IPS DF 6.9 (cell line): Measurements from ENCODE around the gene YOD1.
"Not testable (repeated sequence)": the region's sequence is repeated elsewhere in the genome, so short reads cannot be mapped to it uniquely, and the experiment has no call there.

ENCODE experiments used
- DNase-seq: peaks from one replicate; pipeline ENCODE4 v3.0.0-alpha.2; 2013; ENCODE audit warnings: low read depth, low spot score
- H3K27ac ChIP-seq: one replicate; pipeline ENCODE4 v1.5.1; 2013; ENCODE audit warnings: low read length, control low read depth
- H3K27me3 ChIP-seq: 2 replicates; pipeline ENCODE4 v1.6.1; 2013; ENCODE audit warnings: mild to moderate bottlenecking, low read length; ENCODE audit not compliant: control insufficient read depth, insufficient read depth
- H3K36me3 ChIP-seq: 2 replicates; pipeline ENCODE4 v1.6.1; 2013; ENCODE audit warnings: low read length; ENCODE audit not compliant: control insufficient read depth, insufficient read depth
- H3K4me1 ChIP-seq: 2 replicates; pipeline ENCODE4 v1.6.1; 2013; ENCODE audit warnings: low read length; ENCODE audit not compliant: control insufficient read depth, insufficient read depth
- H3K4me3 ChIP-seq: 2 replicates; pipeline ENCODE4 v1.5.1; 2013; ENCODE audit warnings: mild to moderate bottlenecking, low read length
- H3K9me3 ChIP-seq: 2 replicates; pipeline ENCODE4 v1.6.1; 2013; ENCODE audit warnings: low read length, inconsistent platforms; ENCODE audit not compliant: control insufficient read depth, insufficient read depth
- WGBS: extraction: QIAGEN DNeasy Blood & Tissue Kit; methylation state at CpG from one replicate; pipeline ENCODE4 v1.1.7; 2013; ENCODE audit warnings: mixed read lengths, missing lambda C conversion rate; ENCODE audit not compliant: insufficient read length, insufficient coverage; 5-methylcytosine and 5-hydroxymethylcytosine counted together

YOD1 gene

GRCh38 chr1:207049514-207049913, 1.5 kb downstream of the YOD1 start:
- H3K4me1 ChIP-seq = no peaks in the 10 kb centered on the region
- H3K4me3 ChIP-seq = no peak overlapping the region
- no peaks in the 10 kb centered on the region for H3K27me3 ChIP-seq
- H3K9me3 ChIP-seq = no peaks in the 10 kb centered on the region
- H3K27ac ChIP-seq = no peak overlapping the region
- no peak for DNase-seq
- no CpG with 5 or more reads among the region's 8 CpGs for WGBS
- H3K36me3 ChIP-seq = peaks cover 10% of the 10 kb centered on the region; the same call in 1 of the 2 replicates

DNA sequence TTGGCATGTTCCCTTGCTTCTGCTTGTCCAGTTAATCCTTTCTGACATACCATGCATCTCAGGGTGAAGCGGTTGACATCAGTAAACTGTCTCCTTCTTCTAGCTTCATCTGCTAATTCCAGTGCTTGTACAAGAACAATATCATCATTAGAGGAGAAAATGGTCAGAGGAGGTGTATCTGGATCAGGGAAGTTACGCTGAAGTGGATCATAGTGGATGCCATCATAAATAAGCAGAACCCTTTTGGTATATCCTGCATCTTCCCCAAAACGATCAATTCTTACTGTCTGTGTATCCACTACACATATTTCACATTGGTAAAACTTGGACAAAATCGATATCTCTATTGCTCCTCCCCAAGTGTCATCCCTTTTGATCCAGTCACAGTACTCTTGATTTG, 2.0 kb downstream of the YOD1 start:
- H3K27me3 ChIP-seq = no peaks in the 10 kb centered on the region
- no peaks in the 10 kb centered on the region for H3K9me3 ChIP-seq
- no CpG with 5 or more reads among the region's 4 CpGs for WGBS
- H3K36me3 ChIP-seq = peaks cover 10% of the 10 kb centered on the region; the same call in 1 of the 2 replicates
- H3K27ac ChIP-seq = no peak overlapping the region
- no peak for DNase-seq
- H3K4me3 ChIP-seq = no peak overlapping the region
- H3K4me1 ChIP-seq = no peaks in the 10 kb centered on the region

- no peak for DNase-seq
- Histone ChIP-seq H3K27me3 (no peaks in the 10 kb centered on the region), H3K4me3 (no peak overlapping the region), H3K9me3 (no peaks in the 10 kb centered on the region), H3K4me1 (no peaks in the 10 kb centered on the region), H3K36me3 (peaks cover 10% of the 10 kb centered on the region; the same call in 1 of the 2 replicates), H3K27ac (no peak overlapping the region)
- no CpG with 5 or more reads among the region's 6 CpGs for WGBS
Observed at GRCh38 chr1:207048041-207048440, 3.0 kb downstream of the YOD1 start.

DNA sequence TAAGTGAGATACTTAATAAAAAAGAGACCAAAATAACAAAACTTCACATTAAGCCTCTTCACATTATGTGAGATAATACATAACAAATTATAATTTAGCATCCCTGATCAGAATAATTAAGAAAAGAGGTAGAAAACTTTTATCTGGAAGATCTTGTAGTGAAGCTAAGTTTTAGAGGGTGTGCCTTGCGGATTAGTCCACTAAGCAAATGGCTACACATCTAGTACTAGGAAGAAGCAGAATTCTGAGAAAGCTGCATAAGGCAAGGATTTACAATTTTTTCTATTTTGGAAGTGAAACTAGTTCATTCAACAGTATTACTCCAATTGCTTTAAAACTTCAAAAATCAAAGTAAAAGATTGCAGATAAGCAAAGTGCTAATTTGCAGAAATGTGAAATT, 3.5 kb downstream of the YOD1 start:
- no peak for DNase-seq
- WGBS = no CpG with 5 or more reads among the region's 1 CpG
- Histone ChIP-seq H3K9me3 (no peaks in the 10 kb centered on the region), H3K27me3 (no peaks in the 10 kb centered on the region), H3K27ac (no peak overlapping the region), H3K4me1 (no peaks in the 10 kb centered on the region), H3K4me3 (no peak overlapping the region), H3K36me3 (peaks cover 10% of the 10 kb centered on the region; the same call in 1 of the 2 replicates)

DNA sequence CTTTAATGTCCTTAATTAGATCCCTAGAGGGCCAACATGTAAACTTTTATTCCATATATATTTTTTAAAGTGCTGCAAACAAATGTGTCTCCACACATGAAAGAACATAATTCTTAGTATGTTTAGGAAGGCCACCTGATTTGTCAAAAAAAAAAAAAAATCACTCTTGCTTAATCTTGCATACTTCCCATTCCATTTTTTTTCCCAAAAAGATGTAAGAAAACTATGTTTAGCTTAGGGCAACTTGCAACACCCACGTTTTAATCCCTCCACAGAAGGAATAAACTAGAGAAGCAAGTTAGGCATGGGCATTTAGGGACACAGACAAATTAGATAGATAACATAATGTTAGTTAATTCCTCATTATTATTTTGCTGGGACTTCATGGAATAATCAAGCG, 5.6 kb downstream of the YOD1 start:
- no peaks in the 10 kb centered on the region for H3K9me3 ChIP-seq
- H3K4me3 ChIP-seq = no peak overlapping the region
- no CpG with 5 or more reads among the region's 2 CpGs for WGBS
- H3K27me3 ChIP-seq = no peaks in the 10 kb centered on the region
- H3K27ac ChIP-seq = no peak overlapping the region
- no peak for DNase-seq
- no peaks in the 10 kb centered on the region for H3K4me1 ChIP-seq
- H3K36me3 ChIP-seq = peaks cover 10% of the 10 kb centered on the region; the same call in 1 of the 2 replicates

GRCh38 chr1:207041397-207041796, 9.6 kb downstream of the YOD1 start:
- not testable (repeated sequence) for H3K4me1 ChIP-seq, DNase-seq, H3K4me3 ChIP-seq, H3K36me3 ChIP-seq, H3K27ac ChIP-seq, H3K9me3 ChIP-seq, H3K27me3 ChIP-seq
- WGBS = no CpG with 5 or more reads among the region's 2 CpGs

DNA sequence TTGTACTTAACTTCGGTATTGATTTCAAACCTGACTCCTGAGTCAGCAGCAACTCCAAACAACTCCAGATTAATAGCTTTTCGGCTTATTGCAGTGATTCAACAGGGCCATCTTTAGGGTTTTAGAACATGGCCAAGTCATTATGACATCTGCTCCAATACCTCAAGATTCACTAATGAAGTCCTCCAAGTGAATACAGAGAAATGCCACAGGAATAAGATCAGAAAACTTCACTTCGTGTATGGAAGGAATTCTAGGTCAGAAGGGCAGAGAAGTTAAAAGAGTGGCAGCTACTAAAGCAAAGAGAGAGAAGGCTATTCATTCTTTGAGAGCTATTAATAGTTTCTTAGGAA, 10.9 kb downstream of the YOD1 start:
- WGBS = no CpG with 5 or more reads among the region's 3 CpGs

DNA sequence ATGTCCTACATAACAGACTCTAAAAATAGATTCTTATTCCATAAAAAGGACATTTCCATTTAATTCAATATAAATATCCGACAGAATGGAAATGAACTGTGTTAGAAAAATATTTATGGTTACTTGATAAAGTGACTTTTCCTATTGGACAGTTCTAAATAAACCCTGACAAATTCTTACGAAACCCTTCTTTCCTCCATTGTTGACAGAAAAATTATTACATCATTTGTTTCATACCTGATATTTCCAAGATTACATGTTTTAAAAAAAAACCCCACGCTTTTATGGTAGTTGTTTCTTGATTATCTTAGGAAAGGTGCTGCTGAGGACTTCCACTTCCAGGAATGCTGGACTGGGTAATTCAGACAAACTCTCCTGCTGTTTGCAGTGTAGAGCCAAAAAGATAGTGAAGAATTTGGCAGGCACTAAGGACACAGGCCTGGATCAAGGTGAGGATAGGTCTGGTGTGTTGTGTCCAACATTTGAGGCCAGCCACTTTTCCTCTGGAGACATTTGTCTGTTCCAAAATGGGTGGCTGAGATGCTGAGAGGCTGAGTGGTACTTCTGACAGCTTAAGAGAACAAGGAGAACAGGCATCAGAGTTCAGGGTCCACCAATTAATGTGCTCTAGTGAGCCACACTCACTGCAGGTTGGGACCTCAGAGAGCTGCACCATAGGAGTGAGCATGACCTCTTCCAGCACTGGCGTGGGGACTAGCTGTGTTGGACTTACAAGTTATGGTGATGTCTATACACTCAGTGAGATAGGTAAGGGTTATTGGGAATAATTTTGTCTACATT, 11.4 kb downstream of the YOD1 start:
- H3K27ac ChIP-seq = no peak overlapping the region
- WGBS = no CpG with 5 or more reads among the region's 4 CpGs

More for the DNA sequence above, 10.9 kb downstream of the YOD1 start:
- no peaks in the 10 kb centered on the region for H3K36me3 ChIP-seq
- H3K27ac ChIP-seq = no peak overlapping the region
- H3K27me3 ChIP-seq = no peaks in the 10 kb centered on the region
- no peaks in the 10 kb centered on the region for H3K4me1 ChIP-seq
- H3K9me3 ChIP-seq = no peaks in the 10 kb centered on the region
- no peak overlapping the region for H3K4me3 ChIP-seq
- DNase-seq = no peak

DNA sequence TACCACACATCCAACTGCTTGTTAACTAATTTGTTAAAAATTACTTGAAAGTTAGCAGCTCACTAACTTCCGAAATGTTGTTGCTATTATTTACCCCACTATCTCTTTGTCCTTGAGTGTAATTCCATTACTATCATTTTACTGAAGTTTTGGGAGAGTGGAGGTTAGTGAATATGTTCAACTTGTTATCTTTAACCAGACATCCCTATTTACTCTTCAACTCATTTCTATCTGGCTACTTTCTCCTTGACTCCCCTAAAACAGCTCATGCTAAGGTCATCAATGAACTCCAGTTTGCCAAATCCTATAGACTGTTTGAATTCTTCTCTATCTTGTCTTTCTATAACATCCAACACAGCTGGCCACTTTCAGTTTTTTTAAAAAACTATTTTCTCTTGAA, 14.1 kb downstream of the YOD1 start:
- Histone ChIP-seq H3K27ac (no peak overlapping the region), H3K9me3 (no peaks in the 10 kb centered on the region), H3K36me3 (no peaks in the 10 kb centered on the region), H3K4me1 (no peaks in the 10 kb centered on the region; the same call in 1 of the 2 replicates), H3K4me3 (no peak overlapping the region), H3K27me3 (no peaks in the 10 kb centered on the region)
- WGBS = no CpG with 5 or more reads among the region's 1 CpG
- no peak for DNase-seq

More for the DNA sequence above, 11.4 kb downstream of the YOD1 start:
- Histone ChIP-seq H3K4me1 (no peaks in the 10 kb centered on the region), H3K9me3 (no peaks in the 10 kb centered on the region), H3K36me3 (no peaks in the 10 kb centered on the region), H3K4me3 (no peak overlapping the region), H3K27me3 (no peaks in the 10 kb centered on the region)
- no peak for DNase-seq

GRCh38 chr1:207035877-207036551, 15.0 kb downstream of the YOD1 start:
- Histone ChIP-seq H3K36me3 (no peaks in the 10 kb centered on the region), H3K4me3 (no peak overlapping the region), H3K9me3 (no peaks in the 10 kb centered on the region), H3K27ac (no peak overlapping the region), H3K27me3 (no peaks in the 10 kb centered on the region), H3K4me1 (peaks cover 3% of the 10 kb centered on the region)
- DNase-seq = no peak
- no CpG with 5 or more reads among the region's 4 CpGs for WGBS
